WI38 (cell line): ENCODE data around the gene PRR36.

Source experiments
- H3K4me3 ChIP-seq: 2 replicates; pipeline ENCODE4 v1.5.1; 2011; ENCODE audit warnings: low read depth, mild to moderate bottlenecking, control low read depth, low read length
- CTCF ChIP-seq: IDR thresholded peaks from 2 replicates; pipeline ENCODE4 v1.5.1; 2012; ENCODE audit warnings: low read depth, mild to moderate bottlenecking, control low read depth, low read length

The PRR36 gene

GRCh38 chr19:7852851-7853769 lies 21.1 kb downstream of the PRR36 start:
- H3K4me3 ChIP-seq: no peak overlapping the region
- TF ChIP-seq CTCF: peak; percentile 71

- no peak for TF ChIP-seq CTCF
- no peak overlapping the region for H3K4me3 ChIP-seq
These were observed 22.3 kb downstream of the PRR36 start for GRCh38 chr19:7851623-7852500.

GRCh38 chr19:7850945-7851622 lies 23.1 kb downstream of the PRR36 start:
- TF ChIP-seq CTCF: no peak
- no peak overlapping the region for H3K4me3 ChIP-seq

GRCh38 chr19:7850000-7850813 lies 24.0 kb downstream of the PRR36 start:
- no peak overlapping the region for H3K4me3 ChIP-seq
- no peak for TF ChIP-seq CTCF

GRCh38 chr19:7849631-7849999 lies 24.6 kb downstream of the PRR36 start:
- no peak for TF ChIP-seq CTCF
- H3K4me3 ChIP-seq: no peak overlapping the region

- no peak for TF ChIP-seq CTCF
- no peak overlapping the region for H3K4me3 ChIP-seq
These were observed 25.3 kb downstream of the PRR36 start for GRCh38 chr19:7848779-7849457.
